H1 (cell line): ENCODE measurements around the gene PTPRF. TPM values are rescaled to one million over a fixed set of nuclear protein-coding genes. Genes with fewer than 3 reads are reported as not detected.

Experiments
- CTCF ChIA-PET: fragments of 300-600 bp; sonication (Branson Sonifier 250); formaldehyde crosslinking; loops from one replicate; lab custom pipeline; 2021; ENCODE audit not compliant: partially characterized antibody; lab: Charles Lee
- POLR2A ChIA-PET: fragments of 300-600 bp; sonication (Branson Sonifier 250); formaldehyde crosslinking; loops from one replicate; lab custom pipeline; 2021; ENCODE audit warnings: inconsistent platforms; ENCODE audit not compliant: partially characterized antibody; lab: Charles Lee
- DNase-seq, 2 experiments: peaks; one replicate each; pipeline versions ENCODE4 v3.0.0 to v3.0.0-alpha.2; 2010 to 2022; ENCODE audit warnings: low spot score in 2 of 2, low read depth in 1 of 2, mixed read lengths in 1 of 2
- FAIRE-seq: peaks from 2 replicates; lab custom pipeline; 2011; peaks lifted over from hg19 to GRCh38; lab: Jason Lieb, UNC
- H2AFZ ChIP-seq: 2 replicates; pipeline ENCODE4 v1.8.1; 2012; ENCODE audit warnings: low read length, inconsistent platforms
- H2AK5ac ChIP-seq: 2 replicates; pipeline ENCODE4 v1.6.1; 2013; ENCODE audit warnings: low read depth, low read length
- H2BK120ac ChIP-seq: replicated peaks from 2 replicates; pipeline ENCODE3; 2013; ENCODE audit warnings: low read depth, low read length, inconsistent platforms
- H2BK12ac ChIP-seq: 2 replicates; pipeline ENCODE4 v1.6.1; 2013; ENCODE audit warnings: low read depth, low read length
- H2BK15ac ChIP-seq: 2 replicates; pipeline ENCODE4 v1.6.1; 2013; ENCODE audit warnings: low read length
- H2BK20ac ChIP-seq: 2 replicates; pipeline ENCODE4 v1.6.1; 2013; ENCODE audit warnings: low read length
- H2BK5ac ChIP-seq: 2 replicates; pipeline ENCODE4 v1.6.1; 2013; ENCODE audit warnings: low read depth, low read length
- H3K14ac ChIP-seq: 2 replicates; pipeline ENCODE4 v1.6.1; 2013; ENCODE audit warnings: inconsistent platforms; ENCODE audit not compliant: insufficient read length
- H3K18ac ChIP-seq: 2 replicates; pipeline ENCODE4 v1.6.1; 2013; ENCODE audit warnings: low read length; ENCODE audit errors: extremely low read depth
- H3K23ac ChIP-seq: 2 replicates; pipeline ENCODE4 v1.6.1; 2013; ENCODE audit warnings: inconsistent platforms; ENCODE audit not compliant: insufficient read length
- H3K23me2 ChIP-seq: 2 replicates; pipeline ENCODE4 v1.6.1; 2013; ENCODE audit warnings: low read depth, low read length
- H3K27ac ChIP-seq: 2 replicates; pipeline ENCODE4 v1.6.1; 2011; ENCODE audit warnings: low read depth, low read length, inconsistent platforms
- H3K27me3 ChIP-seq, 4 experiments: replicated peaks in 1 of 4; 1 replicate in 1 of 4; 2 replicates in 3 of 4; pipeline versions ENCODE4 v1.6.1 to v1.8.1; 2011 to 2013; ENCODE audit warnings: low read length in 3 of 4, mild to moderate bottlenecking in 3 of 4, inconsistent platforms in 2 of 4, mixed read lengths in 2 of 4, moderate library complexity in 1 of 4; ENCODE audit not compliant: control insufficient read depth in 3 of 4, insufficient read depth in 3 of 4; ENCODE audit errors: extremely low read depth in 1 of 4
- H3K36me3 ChIP-seq, 4 experiments: 2 replicates each; pipeline versions ENCODE4 v1.6.1 to v1.8.1; 2011 to 2013; ENCODE audit warnings: mild to moderate bottlenecking in 4 of 4, low read length in 3 of 4, moderate library complexity in 2 of 4, control low read depth in 1 of 4, inconsistent platforms in 1 of 4; ENCODE audit not compliant: insufficient read depth in 4 of 4, control insufficient read depth in 2 of 4
- H3K4ac ChIP-seq: replicated peaks from 2 replicates; pipeline ENCODE3; 2013; ENCODE audit warnings: low read length, low read depth, mixed read lengths, inconsistent platforms; ENCODE audit not compliant: insufficient read length
- H3K4me1 ChIP-seq, 4 experiments: replicated peaks in 1 of 4; 1 replicate in 1 of 4; 2 replicates in 3 of 4; pipeline versions ENCODE4 v1.6.1 to v1.8.1; 2011 to 2013; ENCODE audit warnings: low read length in 3 of 4, inconsistent platforms in 2 of 4, mixed read lengths in 1 of 4; ENCODE audit not compliant: insufficient read depth in 4 of 4, control insufficient read depth in 3 of 4
- H3K4me2 ChIP-seq, 2 experiments: 2 replicates each; pipeline versions ENCODE4 v1.6.1 to v1.8.1; 2011 to 2013; ENCODE audit warnings: low read depth in 2 of 2, low read length in 2 of 2, control low read depth in 1 of 2, inconsistent platforms in 1 of 2, mild to moderate bottlenecking in 1 of 2; ENCODE audit not compliant: insufficient read depth in 1 of 2
- H3K4me3 ChIP-seq, 4 experiments: fragments of 200-600, 300-600 bp in 1 of 4; sonication (generic), shearing (Covaris generic), sonication (Bioruptor Twin) in 1 of 4; 2 replicates each; pipeline versions ENCODE4 v1.5.1 to v1.8.1; 2011 to 2016; ENCODE audit warnings: low read length in 4 of 4, low read depth in 3 of 4, control low read depth in 2 of 4, inconsistent platforms in 2 of 4, mild to moderate bottlenecking in 2 of 4, mixed read lengths in 1 of 4, moderate library complexity in 1 of 4; ENCODE audit not compliant: insufficient read depth in 2 of 4; ENCODE audit errors: extremely low read depth in 1 of 4
- H3K56ac ChIP-seq: replicated peaks from 2 replicates; pipeline ENCODE3; 2013; ENCODE audit warnings: low read depth, mild to moderate bottlenecking, mixed read lengths, low read length, inconsistent platforms; ENCODE audit not compliant: insufficient read length
- H3K79me1 ChIP-seq: 2 replicates; pipeline ENCODE4 v1.6.1; 2013; ENCODE audit warnings: low read depth, low read length, control low read depth
- H3K79me2 ChIP-seq, 2 experiments: 2 replicates each; pipeline versions ENCODE4 v1.6.1 to v1.8.1; 2012 to 2013; ENCODE audit warnings: low read length in 2 of 2, mild to moderate bottlenecking in 2 of 2, inconsistent platforms in 1 of 2; ENCODE audit not compliant: insufficient read depth in 2 of 2, control insufficient read depth in 1 of 2
- H3K9ac ChIP-seq, 4 experiments: replicated peaks in 1 of 4; 1 replicate in 1 of 4; 2 replicates in 3 of 4; pipeline versions ENCODE4 v1.6.1 to v1.8.1; 2011 to 2013; ENCODE audit warnings: low read depth in 3 of 4, low read length in 3 of 4, control low read depth in 2 of 4, mild to moderate bottlenecking in 2 of 4, moderate library complexity in 2 of 4, inconsistent platforms in 1 of 4; ENCODE audit errors: extremely low read depth in 1 of 4
- H3K9me3 ChIP-seq, 2 experiments: 2 replicates each; pipeline versions ENCODE4 v1.6.1 to v1.8.1; 2012 to 2013; ENCODE audit warnings: mild to moderate bottlenecking in 2 of 2, moderate library complexity in 2 of 2, control low read depth in 1 of 2, inconsistent platforms in 1 of 2, low read depth in 1 of 2, low read length in 1 of 2, mixed read lengths in 1 of 2; ENCODE audit not compliant: insufficient read depth in 2 of 2
- H4K20me1 ChIP-seq, 2 experiments: replicated peaks in 1 of 2; 2 replicates each; pipeline versions ENCODE3 to v1.8.1; 2011 to 2013; ENCODE audit warnings: inconsistent platforms in 2 of 2, low read length in 2 of 2, mild to moderate bottlenecking in 1 of 2; ENCODE audit not compliant: insufficient read depth in 2 of 2, control insufficient read depth in 1 of 2
- H4K5ac ChIP-seq: 2 replicates; pipeline ENCODE4 v1.6.1; 2013; ENCODE audit warnings: low read length, low read depth, mixed read lengths, inconsistent platforms; ENCODE audit not compliant: insufficient read length
- H4K8ac ChIP-seq: 2 replicates; pipeline ENCODE4 v1.8.0; 2013; ENCODE audit warnings: mild to moderate bottlenecking, moderate library complexity, low read length, inconsistent platforms; ENCODE audit not compliant: insufficient read depth; ENCODE audit errors: extremely low read depth
- H4K91ac ChIP-seq: replicated peaks from 2 replicates; pipeline ENCODE3; 2013; ENCODE audit warnings: low read length, mixed read lengths, inconsistent platforms; ENCODE audit not compliant: insufficient read length
- MAFK ChIP-seq: IDR thresholded peaks from 2 replicates; pipeline ENCODE4 v1.6.1; 2012; ENCODE audit warnings: low read depth, mild to moderate bottlenecking, improper control_type of control experiment, low read length
- TBP ChIP-seq: IDR thresholded peaks from 2 replicates; pipeline ENCODE4 v1.6.1; 2011; ENCODE audit warnings: low read depth, low read length, improper control_type of control experiment
- WGBS, 2 experiments: shearing (Covaris generic) in 1 of 2; methylation state at CpG; one replicate each; pipeline versions ENCODE4 v1.1.6 to v1.1.7; 2013 to 2015; ENCODE audit warnings: low lambda C conversion rate in 2 of 2, mixed read lengths in 2 of 2, inconsistent platforms in 1 of 2, low coverage in 1 of 2, missing lambda C conversion rate in 1 of 2; ENCODE audit not compliant: insufficient replicate concordance in 2 of 2, insufficient coverage in 1 of 2, insufficient read length in 1 of 2; ENCODE audit errors: extremely low coverage in 1 of 2, missing lambda C conversion rate in 1 of 2; 5-methylcytosine and 5-hydroxymethylcytosine counted together
- polyA plus RNA-seq, 7 experiments: library from polyadenylated mRNA; depleted of rRNA in 3 of 7; stranded (reverse) in 5 of 7; unstranded in 2 of 7; fragments of >200 nt in 5 of 7; fragments of 200-250 nt in 2 of 7; gene quantifications; 1 replicate in 5 of 7; 2 replicates in 1 of 7; 4 replicates in 1 of 7; pipeline versions ENCODE4 v1.2.1 to v1.2.3, GENCODE V29; 2011 to 2013; ENCODE audit warnings: missing spikeins in 2 of 7, mixed read lengths in 2 of 7
- total RNA-seq: library from RNA; stranded (reverse); fragmentation: NEBNext Ultra II Directional; extraction: Animal tissue kit (Norgen Biotek cat#: 25700); gene quantifications from 2 replicates; pipeline ENCODE4 v1.2.1, GENCODE V29; 2021

Gene PTPRF
- total and polyA plus RNA-seq, 2 of the 8 experiments (the other 6 are each of a cell fraction or from before 2014, with no cell fraction given) = 136 to 231 TPM

GRCh38 chr1:43584204-43584603 lies 53.5 kb downstream of the PTPRF start:
- CTCF ChIA-PET = interaction anchor here (1.2 kb wide), 1 partner anchor 11 kb away, joined by 3 read pairs; no protein-coding TSS in a partner anchor

More at GRCh38 chr1:43584204-43584603, 53.5 kb downstream of the PTPRF start:
- Histone ChIP-seq H2BK5ac (no peak overlapping the region), H3K4me3 (no peak overlapping the region), H3K36me3 (peaks cover 0 to 28% (median 12%) of the 10 kb centered on the region in 4 experiments), H3K18ac (no peak overlapping the region), H3K56ac (no peak overlapping the region), H3K23ac (no peak overlapping the region), H4K8ac (no peak overlapping the region), H2AFZ (no peak overlapping the region), H3K79me1 (peaks cover 7% of the 10 kb centered on the region; the same call in 1 of the 2 replicates), H3K23me2 (no peaks in the 10 kb centered on the region; the same call in 1 of the 2 replicates), H3K14ac (no peak overlapping the region), H3K27me3 (no peaks in the 10 kb centered on the region), H2BK120ac (no peak overlapping the region), H2BK12ac (no peak overlapping the region), H4K91ac (no peak overlapping the region)
- FAIRE-seq (no peak), DNase-seq (no peak)
- 75% methylated on average over 8 of the region's 8 CpGs; no CpG with 5 or more reads in 1 of the 2 experiments for WGBS, 2 experiments
- TF ChIP-seq TBP = no peak
- peak; percentile 64; the same call in 1 of the 2 replicates for TF ChIP-seq MAFK
- TF ChIP-seq, all 59 proteins: peak for 1
- Histone ChIP-seq H3K9ac (no peak overlapping the region), H3K4me1 (no peaks in the 10 kb centered on the region; a peak in 1 of 7 replicates), H3K79me2 (no peaks in the 10 kb centered on the region), H3K27ac (no peak overlapping the region), H2BK15ac (no peak overlapping the region), H3K4ac (no peak overlapping the region), H3K9me3 (no peaks in the 10 kb centered on the region), H2AK5ac (no peak overlapping the region), H3K4me2 (no peak overlapping the region), H2BK20ac (no peak overlapping the region), H4K20me1 (peaks cover 8 to 23% of the 10 kb centered on the region in 2 experiments), H4K5ac (no peak overlapping the region)
- POLR2A ChIA-PET = interaction anchor here (1.1 to 3.5 kb wide), 2 partner anchors 11 to 31 kb away, joined by 4 to 12 read pairs; no protein-coding TSS in a partner anchor
